HCT116 (cell line): ENCODE measurements around the gene MAN2B2. TPM values are rescaled to one million over a fixed set of nuclear protein-coding genes. Genes with fewer than 3 reads are reported as not detected.
A peak's percentile ranks its signal among the peaks of the same experiment; 100 is the strongest.

Source experiments
- ATAC-seq: fragments of 200-7000 bp; cut with Tn5 transposase; 2 replicates; pipeline ENCODE4 v1.9.1; 2020; ENCODE audit warnings: mild to moderate bottlenecking, moderate library complexity
- BruUV-seq: library from RNA; stranded (reverse); fragments of 400-500 nt; replicated peaks from 2 replicates; lab custom pipeline; 2021; lab: Mats Ljungman, UMichigan
- CTCF ChIA-PET: fragments of 300-600 bp; sonication (Branson Sonifier 250); formaldehyde crosslinking; loops from one replicate; lab custom pipeline; 2021; ENCODE audit warnings: antibody characterized with exemption; lab: Charles Lee
- POLR2A ChIA-PET: fragments of 300-600, 350-600 bp; sonication (Branson Sonifier 250); formaldehyde crosslinking; loops from one replicate; lab custom pipeline; 2021; ENCODE audit warnings: antibody characterized with exemption; lab: Charles Lee
- RAD21 ChIA-PET, 2 experiments: fragments of 300-600 bp; sonication (Branson Sonifier 250); formaldehyde crosslinking; loops; one replicate each; lab custom pipeline; 2023; ENCODE audit warnings: low total read pairs in 2 of 2; ENCODE audit not compliant: uncharacterized antibody in 2 of 2, unreplicated experiment in 2 of 2, low non-redundant PET in 1 of 2; lab: Charles Lee
- DNase-seq: peaks from one replicate; pipeline ENCODE4 v3.0.0-alpha.2; 2010; ENCODE audit warnings: low read depth, low spot score
- H2AFZ ChIP-seq: fragments of 200-600 bp; shearing (Covaris generic), sonication (generic); 2 replicates; pipeline ENCODE4 v1.6.1; 2017; ENCODE audit warnings: low read depth, mixed run types, mixed read lengths, antibody characterized with exemption, low read length; ENCODE audit not compliant: poor library complexity, severe bottlenecking
- H3K27ac ChIP-seq: 2 replicates; pipeline ENCODE4 v1.5.1; 2012; ENCODE audit warnings: low read depth, low read length
- H3K27me3 ChIP-seq: fragments of 200-600 bp; sonication (generic); 2 replicates; pipeline ENCODE4 v1.6.1; 2016; ENCODE audit warnings: mixed run types, low read length, mixed read lengths; ENCODE audit not compliant: insufficient read depth
- H3K36me3 ChIP-seq, 2 experiments: fragments of 200-500 bp in 1 of 2; fragments of 200-600 bp in 1 of 2; sonication (Bioruptor generic) in 1 of 2; sonication (generic) in 1 of 2; 2 replicates each; pipeline versions ENCODE4 v1.5.1 to v1.6.1; 2014 to 2016; ENCODE audit warnings: low read length in 2 of 2, inconsistent platforms in 1 of 2, mixed read lengths in 1 of 2, mixed run types in 1 of 2; ENCODE audit not compliant: insufficient read depth in 2 of 2, control insufficient read depth in 1 of 2
- H3K4me1 ChIP-seq, 2 experiments: fragments of 200-600 bp in 1 of 2; sonication (generic) in 1 of 2; 2 replicates each; pipeline versions ENCODE4 v1.5.1 to v1.6.1; 2012 to 2017; ENCODE audit warnings: low read length in 2 of 2, inconsistent platforms in 1 of 2, mild to moderate bottlenecking in 1 of 2, mixed read lengths in 1 of 2, mixed run types in 1 of 2, moderate library complexity in 1 of 2; ENCODE audit not compliant: insufficient read depth in 2 of 2, control insufficient read depth in 1 of 2
- H3K4me2 ChIP-seq: fragments of 200-600 bp; sonication (generic); 2 replicates; pipeline ENCODE4 v1.6.1; 2017; ENCODE audit warnings: mixed run types, low read length, mixed read lengths
- H3K4me3 ChIP-seq, 2 experiments: fragments of 200-600 bp in 1 of 2; sonication (generic) in 1 of 2; replicated peaks in 1 of 2; 2 replicates each; pipeline ENCODE4 v1.5.1; 2011 to 2016; ENCODE audit warnings: low read length in 2 of 2, control low read depth in 1 of 2, low read depth in 1 of 2, mild to moderate bottlenecking in 1 of 2, mixed read lengths in 1 of 2, mixed run types in 1 of 2
- H3K79me2 ChIP-seq: fragments of 200-600 bp; sonication (generic); 2 replicates; pipeline ENCODE4 v1.6.1; 2017; ENCODE audit warnings: mild to moderate bottlenecking, mixed run types, low read length, moderate library complexity, mixed read lengths; ENCODE audit not compliant: insufficient read depth
- H3K9ac ChIP-seq: fragments of 200-600 bp; sonication (generic); 2 replicates; pipeline ENCODE4 v1.6.1; 2016; ENCODE audit warnings: low read length, mixed read lengths
- H3K9me2 ChIP-seq: fragments of 200-600 bp; sonication (generic), shearing (Covaris generic); 2 replicates; pipeline ENCODE4 v1.6.1; 2017; ENCODE audit warnings: mixed run types, mild to moderate bottlenecking, moderate library complexity; ENCODE audit not compliant: insufficient read depth
- H3K9me3 ChIP-seq, 2 experiments: fragments of 200-500 bp in 1 of 2; fragments of 200-600 bp in 1 of 2; sonication (Bioruptor generic) in 1 of 2; sonication (generic) in 1 of 2; 2 replicates each; pipeline ENCODE4 v1.6.1; 2014 to 2017; ENCODE audit warnings: low read length in 2 of 2, mixed read lengths in 2 of 2, inconsistent platforms in 1 of 2, low read depth in 1 of 2, mild to moderate bottlenecking in 1 of 2, mixed run types in 1 of 2, moderate library complexity in 1 of 2; ENCODE audit not compliant: control insufficient read depth in 1 of 2, insufficient read depth in 1 of 2
- H4K20me1 ChIP-seq: fragments of 200-600 bp; sonication (generic), shearing (Covaris generic); 2 replicates; pipeline ENCODE4 v1.6.1; 2017; ENCODE audit warnings: mixed run types, mild to moderate bottlenecking, moderate library complexity; ENCODE audit not compliant: insufficient read depth
- EZH2 ChIP-seq: fragments of 200-600 bp; sonication (generic); IDR thresholded peaks from 2 replicates; pipeline ENCODE4 v1.6.1; 2017; ENCODE audit warnings: antibody characterized with exemption, mixed run types
- RAD21 ChIP-seq: IDR thresholded peaks from 2 replicates; pipeline ENCODE4 v1.6.1; 2012; ENCODE audit warnings: low read depth, mild to moderate bottlenecking
- intact Hi-C: fragments of 100-400 bp; cut with micrococcal nuclease; formaldehyde crosslinking; loops from 2 replicates; pipeline ENCODE4 v1.10.0; 2022
- total RNA-seq: library from RNA; stranded (reverse); gene quantifications from one replicate; pipeline ENCODE4 v1.2.1, GENCODE V29; 2021; ENCODE audit not compliant: unreplicated experiment
- TF ChIP-seq, protein P1 (sequence below): IDR thresholded peaks from 2 replicates; pipeline ENCODE4 v1.6.1; 2012
- TF ChIP-seq, protein P2 (sequence below), 3 experiments: fragments of 200-600 bp in 1 of 3; sonication (generic) in 1 of 3; IDR thresholded peaks in 2 of 3; conservative IDR thresholded peaks in 1 of 3; 2 replicates each; pipeline ENCODE4 v1.5.1; 2012 to 2017; ENCODE audit warnings: low read depth in 2 of 3, low read length in 2 of 3, antibody characterized with exemption in 1 of 3, borderline replicate concordance in 1 of 3, control low read depth in 1 of 3, mild to moderate bottlenecking in 1 of 3, mixed read lengths in 1 of 3, mixed run types in 1 of 3, moderate library complexity in 1 of 3; ENCODE audit not compliant: insufficient read depth in 1 of 3

MAN2B2 gene
- total RNA-seq, 1 experiment from 2014 or later: 18.0 TPM

DNA sequence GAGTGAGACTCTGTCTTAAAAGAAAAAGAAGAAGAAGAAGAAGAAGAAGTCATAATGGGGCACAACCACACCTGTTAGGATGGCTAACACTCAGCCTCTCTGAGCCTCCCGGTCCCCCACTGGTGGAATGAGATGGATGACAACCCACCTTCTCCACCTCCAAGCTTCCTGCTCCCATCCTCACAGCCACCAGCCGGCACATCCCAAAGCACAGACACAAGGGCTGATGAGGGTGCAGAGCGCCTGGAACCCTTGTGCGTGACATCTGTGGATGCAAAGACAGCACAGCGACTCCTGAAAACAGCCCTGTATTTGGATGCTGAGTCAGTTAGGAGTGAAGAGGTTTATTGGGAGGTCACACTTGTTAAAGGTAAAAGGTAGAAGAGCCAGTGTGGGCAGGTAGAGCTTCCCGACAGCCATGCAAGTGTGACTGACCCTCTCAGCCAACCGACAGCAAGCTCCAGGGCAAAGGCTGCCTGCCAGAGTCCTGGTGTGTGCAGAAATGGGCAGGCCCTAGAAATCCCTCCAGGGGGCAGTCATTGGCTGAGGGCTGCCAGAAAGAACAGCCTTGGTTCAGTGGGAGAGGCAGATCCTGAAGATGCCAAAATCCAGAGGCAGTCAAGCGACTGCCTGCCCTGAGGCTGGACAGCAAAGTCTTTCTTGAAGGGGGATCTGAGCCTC lies 26.6 kb upstream of the MAN2B2 start:
- BruUV-seq: no TSS peak

More for the DNA sequence above, 26.6 kb upstream of the MAN2B2 start:
- no peak overlapping the region for H3K9ac ChIP-seq
- peaks cover 39% of the 10 kb centered on the region for H3K27me3 ChIP-seq
- H3K4me3 ChIP-seq: no peak overlapping the region
- no peaks in the 10 kb centered on the region for H3K9me2 ChIP-seq
- TF ChIP-seq, protein P1, sequence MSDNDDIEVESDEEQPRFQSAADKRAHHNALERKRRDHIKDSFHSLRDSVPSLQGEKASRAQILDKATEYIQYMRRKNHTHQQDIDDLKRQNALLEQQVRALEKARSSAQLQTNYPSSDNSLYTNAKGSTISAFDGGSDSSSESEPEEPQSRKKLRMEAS: no peak
- TF ChIP-seq EZH2: no peak
- TF ChIP-seq, protein P2, sequence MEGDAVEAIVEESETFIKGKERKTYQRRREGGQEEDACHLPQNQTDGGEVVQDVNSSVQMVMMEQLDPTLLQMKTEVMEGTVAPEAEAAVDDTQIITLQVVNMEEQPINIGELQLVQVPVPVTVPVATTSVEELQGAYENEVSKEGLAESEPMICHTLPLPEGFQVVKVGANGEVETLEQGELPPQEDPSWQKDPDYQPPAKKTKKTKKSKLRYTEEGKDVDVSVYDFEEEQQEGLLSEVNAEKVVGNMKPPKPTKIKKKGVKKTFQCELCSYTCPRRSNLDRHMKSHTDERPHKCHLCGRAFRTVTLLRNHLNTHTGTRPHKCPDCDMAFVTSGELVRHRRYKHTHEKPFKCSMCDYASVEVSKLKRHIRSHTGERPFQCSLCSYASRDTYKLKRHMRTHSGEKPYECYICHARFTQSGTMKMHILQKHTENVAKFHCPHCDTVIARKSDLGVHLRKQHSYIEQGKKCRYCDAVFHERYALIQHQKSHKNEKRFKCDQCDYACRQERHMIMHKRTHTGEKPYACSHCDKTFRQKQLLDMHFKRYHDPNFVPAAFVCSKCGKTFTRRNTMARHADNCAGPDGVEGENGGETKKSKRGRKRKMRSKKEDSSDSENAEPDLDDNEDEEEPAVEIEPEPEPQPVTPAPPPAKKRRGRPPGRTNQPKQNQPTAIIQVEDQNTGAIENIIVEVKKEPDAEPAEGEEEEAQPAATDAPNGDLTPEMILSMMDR (IDR thresholded peaks at IDR 0.05 in 2 of 3, conservative IDR thresholded peaks at IDR 0.05 in 1 of 3; ENCODE audit: borderline replicate concordance in 1 of 3, insufficient read depth in 1 of 3, low read depth in 2 of 3, low read length in 2 of 3): peak; percentile 56 to 75 (median 69)
- peak; percentile 89 for TF ChIP-seq RAD21
- TF ChIP-seq, all 23 proteins: peak for 2
- Histone ChIP-seq H3K4me2 (no peak overlapping the region), H3K79me2 (no peaks in the 10 kb centered on the region), H2AFZ (no peak overlapping the region), H3K27ac (no peak overlapping the region), H4K20me1 (no peaks in the 10 kb centered on the region), H3K36me3 (no peaks in the 10 kb centered on the region), H3K9me3 (no peaks in the 10 kb centered on the region), H3K4me1 (no peaks in the 10 kb centered on the region)
- ChIA-PET CTCF (interaction anchor here (0.8 to 2.9 kb wide), 13 partner anchors 9 to 534 kb away, joined by 3 to 26 read pairs (median 4); no protein-coding TSS in a partner anchor), RAD21 (interaction anchor here in 1 of 2 experiments (1.3 kb wide), 1 partner anchor 26 kb away, joined by 4 read pairs; no protein-coding TSS in a partner anchor), POLR2A (no interaction called here)
- ATAC-seq (peak; percentile 91), DNase-seq (peak; percentile 46)
- intact Hi-C loops: loop anchor here (5.0 to 10.0 kb wide), 2 partner anchors 76 to 144 kb away; partner anchors contain the start of gene PPP2R2C
